Gastrocnemius medialis (tissue), 4 donors: Measurements from ENCODE around the gene CD58. TPM values are rescaled to one million over a fixed set of nuclear protein-coding genes. Genes with fewer than 3 reads are reported as not detected.

Source experiments
- ATAC-seq, 2 donors: fragments of 150-250 bp; one replicate each; pipeline ENCODE4 v1.9.1; 2016
- DNase-seq, 2 donors: peaks; one replicate each; pipeline ENCODE4 v3.0.0-alpha.2; 2019
- H3K27ac ChIP-seq, 4 donors: fragments of 200-600 bp; sonication (generic); 1 replicate in 1 of 4; 2 replicates in 3 of 4; pipeline ENCODE4 v1.5.1; 2016 to 2018; ENCODE audit warnings: mild to moderate bottlenecking in 2 of 4, moderate library complexity in 1 of 4
- H3K27me3 ChIP-seq, 3 donors: fragments of 200-600 bp; sonication (generic) in 2 of 3; 1 replicate in 1 of 3; 2 replicates in 2 of 3; pipeline versions ENCODE4 v1.5.1 to v1.6.0; 2016 to 2019; ENCODE audit warnings: mild to moderate bottlenecking in 1 of 3, moderate library complexity in 1 of 3
- H3K36me3 ChIP-seq, 2 donors: fragments of 200-600 bp; sonication (generic) in 1 of 2; one replicate each; pipeline ENCODE4 v1.5.1; 2017 to 2018
- H3K4me1 ChIP-seq, 2 donors: fragments of 200-600 bp; sonication (generic) in 1 of 2; one replicate each; pipeline ENCODE4 v1.5.1; 2016 to 2017; ENCODE audit warnings: mild to moderate bottlenecking in 2 of 2
- H3K4me3 ChIP-seq, 4 donors: fragments of 200-600 bp; sonication (generic) in 3 of 4; 1 replicate in 1 of 4; 2 replicates in 3 of 4; pipeline ENCODE4 v1.5.1; 2016 to 2019; ENCODE audit warnings: mild to moderate bottlenecking in 2 of 4
- H3K9me3 ChIP-seq, 3 donors: fragments of 200-600 bp; sonication (generic) in 2 of 3; 1 replicate in 1 of 3; 2 replicates in 2 of 3; pipeline ENCODE4 v1.5.1; 2016 to 2019
- CTCF ChIP-seq, 5 experiments: fragments of 450-650 bp in 3 of 5; fragments of 200-600 bp in 2 of 5; sonication (generic) in 2 of 5; IDR thresholded peaks in 4 of 5; conservative IDR thresholded peaks in 1 of 5; 1 replicate in 4 of 5; 2 replicates in 1 of 5; pipeline ENCODE4 v1.5.1; 2016 to 2019; ENCODE audit warnings: antibody characterized with exemption in 5 of 5, mild to moderate bottlenecking in 3 of 5, moderate library complexity in 3 of 5
- POLR2A ChIP-seq, 2 donors: fragments of 450-650 bp; IDR thresholded peaks; one replicate each; pipeline ENCODE4 v1.6.1; 2017; ENCODE audit warnings: antibody characterized with exemption in 2 of 2, mild to moderate bottlenecking in 2 of 2, moderate library complexity in 2 of 2
- in situ Hi-C, 4 donors: fragments of 200-750 bp; cut with MboI; loops; one replicate each; pipeline versions ENCODE4 v1.15.0 to v1.8.0; 2017; ENCODE audit warnings: low sequenced_read_pairs in 4 of 4
- intact Hi-C: fragments of 100-400 bp; cut with DNase I; formaldehyde crosslinking; loops from one replicate; pipeline ENCODE4 v1.15.1; 2023; ENCODE audit warnings: low total_unique reads
- total RNA-seq, 4 donors: library from RNA; depleted of rRNA; stranded (reverse); fragments of >200 nt; gene quantifications; one replicate each; pipeline versions ENCODE4 v1.1.0 to v1.2.3, GENCODE V29; 2016

CD58 gene
- total RNA-seq, 4 donors from 2014 or later, result 4.1 to 15.9 (median 10.2) TPM

- ATAC-seq, result no peak
- no peak overlapping the region for H3K4me3 ChIP-seq
- no peaks in the 10 kb centered on the region for H3K9me3 ChIP-seq
- DNase-seq, result no peak
- H3K27ac ChIP-seq, result no peak overlapping the region
- intact Hi-C loops (no loop called here), in situ Hi-C loops (no loop called here)
- TF ChIP-seq CTCF (IDR thresholded peaks at IDR 0.05 in 4 of 5, conservative IDR thresholded peaks at IDR 0.05 in 1 of 5) (no peak), POLR2A (IDR thresholded peaks at IDR 0.05) (no peak)
- H3K4me1 ChIP-seq, result no peaks in the 10 kb centered on the region
- H3K36me3 ChIP-seq, result no peaks in the 10 kb centered on the region
- H3K27me3 ChIP-seq, result no peaks in the 10 kb centered on the region
These were observed 64.5 kb downstream of the CD58 start for GRCh38 chr1:116506132-116507004.

DNA sequence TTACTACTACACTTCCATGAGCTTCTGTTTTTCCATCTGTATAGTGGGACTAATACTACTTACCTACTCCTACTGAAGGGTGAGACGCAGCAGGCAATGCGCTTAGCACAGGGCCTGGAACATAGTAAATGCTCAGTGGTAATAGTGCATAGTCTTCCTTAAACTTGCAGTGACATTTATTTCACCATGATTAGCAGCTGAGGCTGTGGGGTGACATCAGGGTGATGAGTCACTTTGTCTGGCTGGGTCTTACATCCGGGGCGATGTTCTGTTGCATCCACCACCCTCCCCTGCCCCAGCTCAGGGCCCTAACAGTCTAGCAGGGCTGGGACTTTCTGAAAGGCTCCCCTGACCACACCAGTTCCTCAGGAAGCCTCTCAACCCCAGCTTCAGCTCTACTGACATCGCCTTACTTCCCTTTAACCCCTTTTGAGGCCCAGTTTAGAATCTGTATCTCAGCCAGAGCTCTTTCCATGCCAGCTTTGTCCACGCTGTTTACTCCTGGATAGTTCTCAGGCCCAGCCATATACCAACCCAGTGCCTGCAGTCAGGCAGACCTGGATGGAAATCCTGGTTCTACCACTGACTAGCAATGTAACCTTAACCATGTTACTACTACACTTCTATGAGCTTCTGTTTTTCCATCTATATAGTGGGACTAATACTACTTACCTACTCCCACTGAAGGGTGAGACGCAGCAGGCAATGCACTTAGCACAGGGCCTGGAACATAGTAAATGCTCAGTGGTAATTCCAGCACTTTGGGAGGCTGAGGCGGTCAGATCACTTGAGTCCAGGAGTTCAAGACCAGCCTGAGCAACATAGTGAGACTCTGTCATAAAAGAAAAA lies 66.3 kb downstream of the CD58 start:
- Histone ChIP-seq H3K27ac (no peak overlapping the region), H3K27me3 (no peaks in the 10 kb centered on the region), H3K4me3 (no peak overlapping the region), H3K36me3 (no peaks in the 10 kb centered on the region), H3K4me1 (no peaks in the 10 kb centered on the region), H3K9me3 (no peaks in the 10 kb centered on the region)
- TF ChIP-seq POLR2A (IDR thresholded peaks at IDR 0.05) (no peak), CTCF (IDR thresholded peaks at IDR 0.05 in 4 of 5, conservative IDR thresholded peaks at IDR 0.05 in 1 of 5) (no peak)
- in situ Hi-C loops (loop anchor here in 1 of 4 donors (5.0 kb wide), 1 partner anchor 372 kb away; no protein-coding TSS in a partner anchor), intact Hi-C loops (no loop called here)
- DNase-seq, result peak; percentile 46 to 67
- ATAC-seq, result peak; percentile 71 to 84

GRCh38 chr1:116503546-116504307 lies 67.1 kb downstream of the CD58 start:
- DNase-seq (no peak), ATAC-seq (no peak)
- no peak overlapping the region for H3K27ac ChIP-seq
- in situ Hi-C loops (loop anchor here in 1 of 4 donors (5.0 kb wide), 1 partner anchor 371 kb away; no protein-coding TSS in a partner anchor), intact Hi-C loops (no loop called here)
- no peaks in the 10 kb centered on the region for H3K4me1 ChIP-seq
- H3K4me3 ChIP-seq, result no peak overlapping the region
- no peak for TF ChIP-seq POLR2A (IDR thresholded peaks at IDR 0.05)
- TF ChIP-seq CTCF (IDR thresholded peaks at IDR 0.05 in 4 of 5, conservative IDR thresholded peaks at IDR 0.05 in 1 of 5), result no peak
- no peaks in the 10 kb centered on the region for H3K36me3 ChIP-seq
- no peaks in the 10 kb centered on the region for H3K9me3 ChIP-seq
- H3K27me3 ChIP-seq, result no peaks in the 10 kb centered on the region

GRCh38 chr1:116502671-116503314 lies 68.0 kb downstream of the CD58 start:
- intact Hi-C loops (no loop called here), in situ Hi-C loops (loop anchor here in 1 of 4 donors (5.0 kb wide), 1 partner anchor 370 kb away; no protein-coding TSS in a partner anchor)
- Histone ChIP-seq H3K4me1 (no peaks in the 10 kb centered on the region), H3K36me3 (no peaks in the 10 kb centered on the region), H3K4me3 (no peak overlapping the region), H3K27ac (no peak overlapping the region), H3K9me3 (no peaks in the 10 kb centered on the region), H3K27me3 (no peaks in the 10 kb centered on the region)
- no peak for TF ChIP-seq POLR2A (IDR thresholded peaks at IDR 0.05)
- TF ChIP-seq CTCF (IDR thresholded peaks at IDR 0.05 in 4 of 5, conservative IDR thresholded peaks at IDR 0.05 in 1 of 5), result no peak
- ATAC-seq (no peak), DNase-seq (no peak)
